Activated naive CD4-positive, alpha-beta T cell treated with anti-CD3 and anti-CD28 coated beads for 36 hours (primary cell): ENCODE data around the gene PSMB10. TPM values are rescaled to one million over a fixed set of nuclear protein-coding genes. Genes with fewer than 3 reads are reported as not detected.
A peak's percentile ranks its signal among the peaks of the same experiment; 100 is the strongest.

Experiments
- CTCF ChIA-PET: fragments of 350-600 bp; sonication (Branson Sonifier 250); formaldehyde crosslinking; loops from one replicate; lab custom pipeline; 2021; ENCODE audit warnings: antibody characterized with exemption; lab: Charles Lee
- DNase-seq: peaks from one replicate; pipeline ENCODE4 v3.0.0-alpha.2; 2020
- H3K27ac Mint-ChIP-seq: one replicate; pipeline ENCODE4 v1.8.0; 2021; ENCODE audit warnings: mild to moderate bottlenecking, mixed read lengths
- H3K27me3 Mint-ChIP-seq: one replicate; pipeline ENCODE4 v1.8.0; 2021; ENCODE audit warnings: low read depth, mixed read lengths
- H3K36me3 Mint-ChIP-seq: one replicate; pipeline ENCODE4 v1.8.0; 2021; ENCODE audit warnings: low read depth, mixed read lengths
- H3K4me1 Mint-ChIP-seq: one replicate; pipeline ENCODE4 v1.8.0; 2021; ENCODE audit warnings: low read depth, mixed read lengths
- H3K4me3 Mint-ChIP-seq: one replicate; pipeline ENCODE4 v1.8.0; 2021; ENCODE audit warnings: mild to moderate bottlenecking, moderate library complexity, mixed read lengths
- H3K9me3 Mint-ChIP-seq: one replicate; pipeline ENCODE4 v1.8.0; 2021; ENCODE audit warnings: mixed read lengths
- intact Hi-C: fragments of 100-400 bp; cut with micrococcal nuclease; formaldehyde crosslinking; loops from one replicate; pipeline ENCODE4 v1.15.1; 2023
- total RNA-seq, 2 experiments: library from RNA; stranded (reverse); gene quantifications; one replicate each; pipeline ENCODE4 v1.2.3, GENCODE V29; 2021

PSMB10 gene
- total RNA-seq, 2 experiments from 2014 or later, result 138 to 147 TPM

GRCh38 chr16:67959536-67960329 lies 23.1 kb upstream of the PSMB10 start:
- H3K4me3 Mint-ChIP-seq, result no peak overlapping the region
- no peaks in the 10 kb centered on the region for H3K4me1 Mint-ChIP-seq
- no peaks in the 10 kb centered on the region for H3K9me3 Mint-ChIP-seq
- intact Hi-C loops, result no loop called here
- DNase-seq, result no peak
- CTCF ChIA-PET, result interaction anchor here (0.5 to 1.4 kb wide), 5 partner anchors 11 to 81 kb away, joined by 3 to 5 read pairs (median 3); no protein-coding TSS in a partner anchor
- peaks cover 7% of the 10 kb centered on the region for H3K36me3 Mint-ChIP-seq
- H3K27ac Mint-ChIP-seq, result no peak overlapping the region
- H3K27me3 Mint-ChIP-seq, result no peaks in the 10 kb centered on the region

- intact Hi-C loops, result no loop called here
- Mint-ChIP-seq H3K4me1 (no peaks in the 10 kb centered on the region), H3K9me3 (no peaks in the 10 kb centered on the region), H3K27me3 (no peaks in the 10 kb centered on the region), H3K4me3 (no peak overlapping the region), H3K27ac (no peak overlapping the region), H3K36me3 (peaks cover 5% of the 10 kb centered on the region)
- DNase-seq, result no peak
- CTCF ChIA-PET, result no interaction called here
Observed at GRCh38 chr16:67957622-67958021, 21.0 kb upstream of the PSMB10 start.

GRCh38 chr16:67954421-67955196 lies 18.0 kb upstream of the PSMB10 start:
- intact Hi-C loops, result no loop called here
- Mint-ChIP-seq H3K9me3 (no peaks in the 10 kb centered on the region), H3K4me1 (no peaks in the 10 kb centered on the region), H3K27ac (no peak overlapping the region), H3K36me3 (peaks cover 5% of the 10 kb centered on the region), H3K4me3 (no peak overlapping the region), H3K27me3 (no peaks in the 10 kb centered on the region)
- CTCF ChIA-PET, result interaction anchor here (0.6 to 1.5 kb wide), 3 partner anchors 53 to 71 kb away, joined by 3 to 4 read pairs (median 4); no protein-coding TSS in a partner anchor
- DNase-seq, result no peak

GRCh38 chr16:67953641-67954375 lies 17.2 kb upstream of the PSMB10 start:
- H3K27me3 Mint-ChIP-seq, result no peaks in the 10 kb centered on the region

GRCh38 chr16:67951485-67951884 lies 14.8 kb upstream of the PSMB10 start:
- Mint-ChIP-seq H3K27ac (no peak overlapping the region), H3K27me3 (no peaks in the 10 kb centered on the region), H3K4me3 (no peak overlapping the region), H3K4me1 (no peaks in the 10 kb centered on the region), H3K36me3 (peaks cover 1% of the 10 kb centered on the region), H3K9me3 (no peaks in the 10 kb centered on the region)
- CTCF ChIA-PET, result interaction anchor here (0.5 kb wide), 1 partner anchor 136 kb away, joined by 3 read pairs; no protein-coding TSS in a partner anchor
- intact Hi-C loops, result no loop called here
- no peak for DNase-seq

More at GRCh38 chr16:67953641-67954375, 17.2 kb upstream of the PSMB10 start:
- intact Hi-C loops, result no loop called here
- Mint-ChIP-seq H3K4me1 (no peaks in the 10 kb centered on the region), H3K4me3 (no peak overlapping the region), H3K27ac (no peak overlapping the region), H3K9me3 (no peaks in the 10 kb centered on the region), H3K36me3 (peaks cover 5% of the 10 kb centered on the region)
- no peak for DNase-seq
- CTCF ChIA-PET, result interaction anchor here (0.6 to 1.5 kb wide), 3 partner anchors 54 to 70 kb away, joined by 3 to 4 read pairs (median 4); no protein-coding TSS in a partner anchor

GRCh38 chr16:67950335-67950843 lies 13.7 kb upstream of the PSMB10 start:
- no peaks in the 10 kb centered on the region for H3K4me1 Mint-ChIP-seq
- H3K27ac Mint-ChIP-seq, result no peak overlapping the region
- H3K9me3 Mint-ChIP-seq, result no peaks in the 10 kb centered on the region
- no peaks in the 10 kb centered on the region for H3K27me3 Mint-ChIP-seq
- peaks cover 1% of the 10 kb centered on the region for H3K36me3 Mint-ChIP-seq
- CTCF ChIA-PET, result no interaction called here
- no peak overlapping the region for H3K4me3 Mint-ChIP-seq
- intact Hi-C loops, result no loop called here
- no peak for DNase-seq

GRCh38 chr16:67949645-67950044 lies 13.0 kb upstream of the PSMB10 start:
- CTCF ChIA-PET, result interaction anchor here (0.6 to 1.5 kb wide), 2 partner anchors 133 to 429 kb away, joined by 3 to 4 read pairs; no protein-coding TSS in a partner anchor
- Mint-ChIP-seq H3K4me1 (no peaks in the 10 kb centered on the region), H3K9me3 (no peaks in the 10 kb centered on the region), H3K4me3 (no peak overlapping the region), H3K36me3 (peaks cover 1% of the 10 kb centered on the region), H3K27ac (no peak overlapping the region), H3K27me3 (no peaks in the 10 kb centered on the region)
- intact Hi-C loops, result no loop called here
- DNase-seq, result no peak

- CTCF ChIA-PET, result interaction anchor here (1.0 to 1.6 kb wide), 3 partner anchors 12 to 118 kb away, joined by 3 read pairs; no protein-coding TSS in a partner anchor
- Mint-ChIP-seq H3K27ac (peak overlapping the region; percentile 18), H3K36me3 (no peaks in the 10 kb centered on the region)
Observed at GRCh38 chr16:67948015-67948414, 11.4 kb upstream of the PSMB10 start.

GRCh38 chr16:67946966-67947558 lies 10.4 kb upstream of the PSMB10 start:
- Mint-ChIP-seq H3K4me3 (no peak overlapping the region), H3K27ac (no peak overlapping the region), H3K9me3 (no peaks in the 10 kb centered on the region), H3K27me3 (no peaks in the 10 kb centered on the region), H3K36me3 (no peaks in the 10 kb centered on the region), H3K4me1 (peaks cover 2% of the 10 kb centered on the region)
- no peak for DNase-seq
- intact Hi-C loops, result no loop called here
- CTCF ChIA-PET, result interaction anchor here (0.9 to 1.6 kb wide), 4 partner anchors 34 to 426 kb away, joined by 3 to 4 read pairs (median 3); no protein-coding TSS in a partner anchor

More at GRCh38 chr16:67948015-67948414, 11.4 kb upstream of the PSMB10 start:
- no peaks in the 10 kb centered on the region for H3K4me1 Mint-ChIP-seq
- H3K4me3 Mint-ChIP-seq, result no peak overlapping the region
- intact Hi-C loops, result no loop called here
- no peak for DNase-seq
- H3K9me3 Mint-ChIP-seq, result no peaks in the 10 kb centered on the region
- H3K27me3 Mint-ChIP-seq, result no peaks in the 10 kb centered on the region

GRCh38 chr16:67946128-67946569 lies 9.5 kb upstream of the PSMB10 start:
- no peaks in the 10 kb centered on the region for H3K36me3 Mint-ChIP-seq

GRCh38 chr16:67945392-67945933 lies 8.8 kb upstream of the PSMB10 start:
- no peak for DNase-seq
- Mint-ChIP-seq H3K4me1 (peaks cover 11% of the 10 kb centered on the region), H3K9me3 (no peaks in the 10 kb centered on the region), H3K27me3 (no peaks in the 10 kb centered on the region), H3K36me3 (no peaks in the 10 kb centered on the region), H3K27ac (no peak overlapping the region), H3K4me3 (no peak overlapping the region)
- CTCF ChIA-PET, result no interaction called here
- intact Hi-C loops, result no loop called here

More at GRCh38 chr16:67946128-67946569, 9.5 kb upstream of the PSMB10 start:
- Mint-ChIP-seq H3K27ac (no peak overlapping the region), H3K9me3 (no peaks in the 10 kb centered on the region), H3K4me1 (peaks cover 9% of the 10 kb centered on the region), H3K4me3 (no peak overlapping the region), H3K27me3 (no peaks in the 10 kb centered on the region)
- DNase-seq, result no peak
- intact Hi-C loops, result no loop called here
- CTCF ChIA-PET, result interaction anchor here (1.3 kb wide), 1 partner anchor 35 kb away, joined by 3 read pairs; no protein-coding TSS in a partner anchor
